GM13977 (cell line): ENCODE data around the gene APBB2.
"Not testable (repeated sequence)": the region's sequence is repeated elsewhere in the genome, so short reads cannot be mapped to it uniquely, and the experiment has no call there.

ENCODE experiments used
- DNase-seq: peaks from one replicate; pipeline ENCODE4 v3.0.0; 2012; ENCODE audit warnings: low spot score
- in situ Hi-C: fragments of 300-500 bp; cut with MboI; formaldehyde crosslinking; loops from one replicate; pipeline ENCODE4 v1.12.0; 2022; ENCODE audit warnings: low sequenced_read_pairs, low pct_unique_long_range_greater_than_20kb, mixed read lengths, inconsistent platforms; ENCODE audit not compliant: unreplicated experiment
- TF ChIP-seq, protein P1 (sequence below): IDR thresholded peaks from 2 replicates; pipeline ENCODE4 v1.5.1; 2012; ENCODE audit warnings: mild to moderate bottlenecking, control low read depth; ENCODE audit not compliant: insufficient read depth; ENCODE audit errors: extremely low read depth, missing control alignments

Gene APBB2

DNA sequence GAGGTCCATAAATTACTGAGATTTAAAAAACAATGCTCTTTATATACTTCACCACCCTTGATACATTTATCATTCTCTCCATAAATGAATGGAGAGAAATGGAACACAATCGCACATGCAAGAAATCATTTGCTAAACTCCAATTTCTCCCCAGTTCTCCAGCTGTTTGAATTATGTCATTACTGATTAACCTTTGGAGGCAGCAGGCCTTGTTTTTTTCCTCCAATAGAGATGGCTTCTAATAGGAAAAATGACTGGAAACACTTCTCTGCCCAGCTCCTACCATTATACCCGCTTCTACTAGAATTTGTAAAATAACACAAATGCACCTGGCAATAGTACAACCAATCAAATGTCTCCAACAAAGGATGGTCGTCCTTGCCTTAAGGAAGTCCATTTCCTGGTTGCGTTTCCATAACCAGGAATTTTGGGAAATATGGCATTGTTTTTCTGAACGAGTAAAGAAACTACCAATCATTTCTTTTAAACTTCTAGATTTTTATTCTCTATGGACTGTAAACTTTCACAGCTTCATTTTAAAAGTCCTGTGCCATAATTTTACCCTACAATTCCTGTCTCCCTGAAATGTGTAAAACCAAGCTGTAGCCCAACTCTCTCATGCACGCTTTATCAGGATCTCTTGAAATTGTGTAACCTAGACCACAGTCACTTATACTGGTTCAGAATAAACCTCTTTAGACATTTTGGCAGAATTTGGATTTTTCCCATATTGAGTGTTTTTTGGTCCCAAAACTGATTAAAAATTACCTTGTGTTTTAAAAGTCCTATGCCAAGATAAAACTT, 60.1 kb downstream of the APBB2 start:
- no peak for DNase-seq
- in situ Hi-C loops: no loop called here
- TF ChIP-seq, protein P1, sequence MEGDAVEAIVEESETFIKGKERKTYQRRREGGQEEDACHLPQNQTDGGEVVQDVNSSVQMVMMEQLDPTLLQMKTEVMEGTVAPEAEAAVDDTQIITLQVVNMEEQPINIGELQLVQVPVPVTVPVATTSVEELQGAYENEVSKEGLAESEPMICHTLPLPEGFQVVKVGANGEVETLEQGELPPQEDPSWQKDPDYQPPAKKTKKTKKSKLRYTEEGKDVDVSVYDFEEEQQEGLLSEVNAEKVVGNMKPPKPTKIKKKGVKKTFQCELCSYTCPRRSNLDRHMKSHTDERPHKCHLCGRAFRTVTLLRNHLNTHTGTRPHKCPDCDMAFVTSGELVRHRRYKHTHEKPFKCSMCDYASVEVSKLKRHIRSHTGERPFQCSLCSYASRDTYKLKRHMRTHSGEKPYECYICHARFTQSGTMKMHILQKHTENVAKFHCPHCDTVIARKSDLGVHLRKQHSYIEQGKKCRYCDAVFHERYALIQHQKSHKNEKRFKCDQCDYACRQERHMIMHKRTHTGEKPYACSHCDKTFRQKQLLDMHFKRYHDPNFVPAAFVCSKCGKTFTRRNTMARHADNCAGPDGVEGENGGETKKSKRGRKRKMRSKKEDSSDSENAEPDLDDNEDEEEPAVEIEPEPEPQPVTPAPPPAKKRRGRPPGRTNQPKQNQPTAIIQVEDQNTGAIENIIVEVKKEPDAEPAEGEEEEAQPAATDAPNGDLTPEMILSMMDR: no peak

DNA sequence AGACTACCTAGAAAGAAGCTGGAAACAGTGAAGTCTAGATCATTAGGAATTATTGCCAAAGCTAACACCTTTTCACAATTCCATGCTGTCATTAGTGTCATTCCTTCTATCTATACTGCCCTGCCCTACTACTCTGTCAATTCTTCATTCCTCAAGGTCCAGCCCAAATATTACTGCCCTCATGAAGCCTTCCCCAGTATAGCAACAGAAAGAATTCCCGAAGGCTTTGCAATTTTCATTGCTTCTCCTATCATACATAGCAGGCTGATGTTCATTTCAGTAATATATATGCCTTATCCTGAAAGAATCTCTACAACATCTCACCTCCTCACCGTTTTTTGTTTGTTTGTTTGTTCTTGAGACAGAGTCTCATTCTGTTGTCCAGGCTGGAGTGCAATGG, 63.9 kb downstream of the APBB2 start:
- in situ Hi-C loops: no loop called here
- TF ChIP-seq, protein P1: no peak
- no peak for DNase-seq

DNA sequence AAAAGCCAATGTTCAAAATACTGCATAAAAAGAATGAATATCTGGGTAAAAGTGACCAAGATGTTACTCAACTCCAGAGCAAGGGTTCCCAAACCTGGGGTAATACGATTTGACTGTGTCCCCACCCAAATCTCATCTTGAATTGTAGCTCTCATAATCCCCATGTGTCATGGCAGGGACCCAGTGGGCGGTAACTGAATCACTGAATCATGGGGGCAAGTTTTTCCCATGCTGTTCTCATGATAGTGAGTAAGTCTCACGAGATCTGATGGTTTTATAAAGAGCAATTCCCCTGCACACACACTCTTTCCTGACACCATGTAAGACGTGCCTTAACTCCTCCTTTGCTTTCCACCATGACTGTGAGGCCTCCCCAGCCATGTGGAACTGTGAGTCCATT, 64.8 kb downstream of the APBB2 start:
- in situ Hi-C loops: not testable (repeated sequence)

DNA sequence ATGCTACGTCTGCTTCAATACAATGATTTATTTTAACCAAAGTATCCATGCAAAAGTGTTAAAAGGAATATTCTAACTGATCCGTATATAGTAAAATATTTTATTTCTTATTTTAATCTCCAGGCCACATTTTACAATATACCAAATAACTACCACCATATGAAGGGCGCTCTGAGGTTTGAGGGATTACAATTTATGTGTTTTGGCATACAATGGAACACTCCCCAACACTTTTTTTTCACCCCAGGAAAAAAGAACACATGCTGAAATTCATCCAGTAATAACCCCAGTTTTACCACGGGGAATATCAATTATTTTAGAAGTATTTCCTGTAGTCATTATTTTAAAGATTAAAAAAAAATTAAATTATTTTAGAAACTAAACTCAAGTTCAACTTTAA, 65.4 kb downstream of the APBB2 start:
- TF ChIP-seq, protein P1: no peak
- in situ Hi-C loops: no loop called here
- no peak for DNase-seq

More for the DNA sequence above, 64.8 kb downstream of the APBB2 start:
- DNase-seq: not testable (repeated sequence)

DNA sequence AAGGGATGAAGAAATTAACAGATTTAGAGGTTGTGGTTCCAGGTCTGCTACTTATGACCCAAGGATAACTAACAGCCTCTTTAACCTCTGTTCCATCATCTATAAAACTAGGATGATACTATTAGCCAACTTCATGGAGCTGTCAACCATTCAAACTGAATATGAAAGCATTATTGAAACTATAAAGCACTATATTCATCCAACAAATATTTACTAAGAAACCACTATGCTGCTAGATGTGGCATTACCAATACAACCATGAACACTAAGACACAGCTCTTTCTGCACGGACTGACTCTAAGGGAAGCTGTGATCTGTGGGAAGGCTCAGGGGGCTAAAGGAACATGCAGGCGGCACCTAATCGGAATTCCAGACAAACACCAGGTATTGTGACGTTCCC, 66.0 kb downstream of the APBB2 start:
- in situ Hi-C loops: no loop called here
- DNase-seq: no peak
- TF ChIP-seq, protein P1: no peak

DNA sequence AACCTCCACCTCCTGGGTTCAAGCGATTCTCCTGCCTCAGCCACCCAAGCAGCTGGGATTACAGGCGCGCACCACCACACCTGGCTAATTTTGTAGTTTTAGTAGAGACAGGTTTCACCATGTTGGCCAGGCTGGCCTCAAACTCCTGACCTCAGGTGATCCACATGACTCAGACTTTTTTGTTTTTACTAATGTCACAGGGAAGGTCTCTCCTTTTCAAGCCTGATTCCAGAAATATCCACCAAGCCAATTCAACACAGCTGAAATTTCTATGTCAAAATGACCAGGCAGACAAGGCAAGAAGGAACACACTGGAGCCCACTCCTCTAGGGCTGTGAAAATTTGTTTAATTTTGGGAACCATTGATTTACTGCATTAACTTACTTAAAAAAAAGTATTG, 66.8 kb downstream of the APBB2 start:
- DNase-seq, in situ Hi-C loops: not testable (repeated sequence)

DNA sequence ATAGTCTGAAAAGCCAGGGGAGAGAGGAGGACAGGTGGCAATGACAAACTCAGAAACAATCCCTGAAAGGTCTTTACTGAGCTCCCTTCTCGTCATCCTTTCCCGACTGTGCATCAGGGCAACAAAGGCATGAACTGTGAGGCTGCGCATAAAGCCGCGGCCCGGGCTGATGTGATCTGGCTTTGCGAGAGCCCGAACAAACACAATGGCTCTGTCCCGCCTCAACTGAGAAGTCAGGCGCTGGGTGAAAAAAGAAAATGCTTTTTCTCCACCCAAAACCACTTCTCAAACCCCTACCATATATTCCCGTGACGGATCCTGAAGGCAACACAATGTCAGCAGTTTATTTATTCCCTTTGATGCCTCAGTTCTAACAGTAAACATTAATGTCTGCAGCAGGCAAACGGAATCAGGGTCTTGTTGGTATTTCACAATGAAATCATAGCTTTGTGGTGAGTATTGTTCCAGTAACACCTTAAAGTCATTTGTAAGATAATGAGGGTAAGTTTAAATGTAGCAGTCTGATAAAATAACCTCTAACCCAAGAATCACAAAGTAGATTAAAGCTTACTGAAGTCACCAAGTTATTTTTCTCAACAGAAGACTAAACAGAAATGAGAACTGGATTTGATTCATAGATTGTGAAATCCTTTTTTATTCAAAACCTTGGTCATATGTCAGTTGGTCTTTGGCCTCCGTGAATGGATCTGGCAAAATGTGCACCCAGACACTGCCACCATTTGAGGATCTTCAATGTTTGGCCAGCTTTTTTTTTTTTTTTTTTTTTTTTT, 67.4 kb downstream of the APBB2 start:
- TF ChIP-seq, protein P1: no peak
- no peak for DNase-seq
- in situ Hi-C loops: no loop called here
